ENCODE measurements around the gene DDX27.

GRCh38 chr20:49236301-49236700, 17.1 kb downstream of the DDX27 start:
- TF ChIP-seq, protein P1, sequence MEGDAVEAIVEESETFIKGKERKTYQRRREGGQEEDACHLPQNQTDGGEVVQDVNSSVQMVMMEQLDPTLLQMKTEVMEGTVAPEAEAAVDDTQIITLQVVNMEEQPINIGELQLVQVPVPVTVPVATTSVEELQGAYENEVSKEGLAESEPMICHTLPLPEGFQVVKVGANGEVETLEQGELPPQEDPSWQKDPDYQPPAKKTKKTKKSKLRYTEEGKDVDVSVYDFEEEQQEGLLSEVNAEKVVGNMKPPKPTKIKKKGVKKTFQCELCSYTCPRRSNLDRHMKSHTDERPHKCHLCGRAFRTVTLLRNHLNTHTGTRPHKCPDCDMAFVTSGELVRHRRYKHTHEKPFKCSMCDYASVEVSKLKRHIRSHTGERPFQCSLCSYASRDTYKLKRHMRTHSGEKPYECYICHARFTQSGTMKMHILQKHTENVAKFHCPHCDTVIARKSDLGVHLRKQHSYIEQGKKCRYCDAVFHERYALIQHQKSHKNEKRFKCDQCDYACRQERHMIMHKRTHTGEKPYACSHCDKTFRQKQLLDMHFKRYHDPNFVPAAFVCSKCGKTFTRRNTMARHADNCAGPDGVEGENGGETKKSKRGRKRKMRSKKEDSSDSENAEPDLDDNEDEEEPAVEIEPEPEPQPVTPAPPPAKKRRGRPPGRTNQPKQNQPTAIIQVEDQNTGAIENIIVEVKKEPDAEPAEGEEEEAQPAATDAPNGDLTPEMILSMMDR (IDR thresholded peaks at IDR 0.05): no peak
- TF ChIP-seq POLR2A (IDR thresholded peaks at IDR 0.05) (no peak), EP300 (IDR thresholded peaks at IDR 0.05) (no peak)

All from ovary (tissue), 3 donors.